ENCODE data around the gene MSI2. TPM values are rescaled to one million over a fixed set of nuclear protein-coding genes. Genes with fewer than 3 reads are reported as not detected.

Gene MSI2
- total and polyA plus RNA-seq, 9 of the 15 experiments (the other 6 are each of a cell fraction or from before 2014, with no cell fraction given) = 4.6 to 61.8 (median 42.4) TPM

DNA sequence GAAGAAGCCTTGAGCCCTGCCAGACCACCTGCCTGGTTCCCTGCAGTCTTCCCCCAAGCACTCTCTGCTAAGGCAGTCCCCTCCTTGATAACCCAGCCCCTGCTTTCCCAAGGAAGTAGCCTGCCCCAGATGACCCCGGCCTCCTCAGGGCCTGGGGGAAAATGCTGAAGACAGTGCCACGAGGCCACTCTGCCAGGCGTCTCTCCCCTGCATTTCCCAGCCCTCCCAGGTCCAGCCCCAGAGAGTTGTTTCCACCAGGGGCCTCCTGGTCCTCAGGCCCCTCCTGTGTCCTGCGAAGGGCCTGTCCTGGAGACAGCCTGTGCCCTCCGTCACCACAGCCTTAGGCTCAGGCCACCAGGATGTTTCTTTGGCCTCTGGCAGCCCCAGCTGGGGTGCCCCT, 392.4 kb downstream of the MSI2 start (continued):
- TF ChIP-seq CAMTA2 (CRISPR knock-in tag; conservative IDR thresholded peaks at IDR 0.05) (no peak), ZNF766 (CRISPR knock-in tag; conservative IDR thresholded peaks at IDR 0.05) (no peak), ASH1L (IDR thresholded peaks at IDR 0.05; ENCODE audit: borderline replicate concordance, low read depth, partially characterized antibody) (no peak), ZNF175 (CRISPR knock-in tag; IDR thresholded peaks at IDR 0.05; ENCODE audit: low read depth) (no peak)
- TF ChIP-seq, protein P1, sequence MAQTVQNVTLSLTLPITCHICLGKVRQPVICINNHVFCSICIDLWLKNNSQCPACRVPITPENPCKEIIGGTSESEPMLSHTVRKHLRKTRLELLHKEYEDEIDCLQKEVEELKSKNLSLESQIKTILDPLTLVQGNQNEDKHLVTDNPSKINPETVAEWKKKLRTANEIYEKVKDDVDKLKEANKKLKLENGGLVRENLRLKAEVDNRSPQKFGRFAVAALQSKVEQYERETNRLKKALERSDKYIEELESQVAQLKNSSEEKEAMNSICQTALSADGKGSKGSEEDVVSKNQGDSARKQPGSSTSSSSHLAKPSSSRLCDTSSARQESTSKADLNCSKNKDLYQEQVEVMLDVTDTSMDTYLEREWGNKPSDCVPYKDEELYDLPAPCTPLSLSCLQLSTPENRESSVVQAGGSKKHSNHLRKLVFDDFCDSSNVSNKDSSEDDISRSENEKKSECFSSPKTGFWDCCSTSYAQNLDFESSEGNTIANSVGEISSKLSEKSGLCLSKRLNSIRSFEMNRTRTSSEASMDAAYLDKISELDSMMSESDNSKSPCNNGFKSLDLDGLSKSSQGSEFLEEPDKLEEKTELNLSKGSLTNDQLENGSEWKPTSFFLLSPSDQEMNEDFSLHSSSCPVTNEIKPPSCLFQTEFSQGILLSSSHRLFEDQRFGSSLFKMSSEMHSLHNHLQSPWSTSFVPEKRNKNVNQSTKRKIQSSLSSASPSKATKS (CRISPR knock-in tag; IDR thresholded peaks at IDR 0.05) = no peak

DNA sequence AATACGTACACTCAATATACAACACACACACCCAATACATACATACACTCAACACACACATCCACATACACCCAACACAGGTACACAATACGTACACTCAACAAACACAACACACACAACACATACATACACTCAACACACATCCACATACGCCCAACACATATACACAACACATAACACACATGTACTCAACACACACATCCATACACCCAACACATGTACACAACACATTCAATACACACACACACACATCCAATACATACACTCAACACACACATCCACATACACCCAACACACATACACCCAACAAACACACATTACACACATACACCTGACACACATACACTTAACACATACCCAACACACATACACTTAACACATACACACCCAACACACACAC, 392.9 kb downstream of the MSI2 start:
- no peaks in the 10 kb centered on the region; the same call in 2 of the 3 replicates for H3K36me3 ChIP-seq (ENCODE audit: control insufficient read depth, insufficient read depth, low read length)
- no peak for ATAC-seq
- BruUV-seq (replicated peaks) = no TSS peak
- no peaks in the 10 kb centered on the region for H3K9me3 ChIP-seq (replicated peaks; ENCODE audit: control insufficient read depth, insufficient read depth, low read depth, low read length)
- FAIRE-seq = peak; percentile 78
- ChIA-PET POLR2A (no interaction called here), CTCF (ENCODE audit: low intra/inter-chr PET ratio) (no interaction called here)
- no peaks in the 10 kb centered on the region for H3K4me1 ChIP-seq (replicated peaks in 1 of 2; ENCODE audit: control insufficient read depth in 2 of 2, insufficient read depth in 2 of 2, low read length in 2 of 2)
- in situ Hi-C loops (cut with MboI) (no loop called here), intact Hi-C loops (cut with micrococcal nuclease) (no loop called here)
- H2AFZ ChIP-seq (ENCODE audit: low read depth, low read length) = no peak overlapping the region
- H3K27me3 ChIP-seq (ENCODE audit: control insufficient read depth in 2 of 2, insufficient read depth in 2 of 2, low read length in 2 of 2) = no peaks in the 10 kb centered on the region
- no peaks in the 10 kb centered on the region for H3K79me2 ChIP-seq (ENCODE audit: control insufficient read depth, insufficient read depth, low read length)
- no peak overlapping the region for H3K27ac ChIP-seq (ENCODE audit: extremely low read depth, low read depth, low read length)
- H3K4me3 ChIP-seq = no peak overlapping the region
- DNase-seq (ENCODE audit: extremely low read depth in 1 of 4, low spot score in 3 of 4) = no peak
- H3K4me2 ChIP-seq (ENCODE audit: insufficient read depth, low read length) = no peak overlapping the region
- WGBS (ENCODE audit: insufficient coverage, low coverage, missing lambda C conversion rate) = 100% methylated on average over 3 of the region's 3 CpGs
- no peak for TF ChIP-seq SNRNP70 (optimal IDR thresholded peaks at IDR 0.05; ENCODE audit: low read depth, low read length)
- TF ChIP-seq OTX1 (CRISPR knock-in tag; IDR thresholded peaks at IDR 0.05) = 0 out of 2 replicates have a peak, but pooled peaks have one; percentile 18
- TF ChIP-seq KDM1A (IDR thresholded peaks at IDR 0.05) = peak in 1 of 2 experiments; percentile 47; a peak in 1 of 4 replicates
- TF ChIP-seq HDGF (IDR thresholded peaks at IDR 0.05) = 0 out of 2 replicates have a peak, but pooled peaks have one; percentile 70
- 0 out of 2 replicates have a peak, but pooled peaks have one; percentile 35 for TF ChIP-seq POLR2A (conservative IDR thresholded peaks at IDR 0.05)
- TF ChIP-seq POLR2B (IDR thresholded peaks at IDR 0.05; ENCODE audit: low read depth, partially characterized antibody) = peak; percentile 42
- 0 out of 2 replicates have a peak, but pooled peaks have one; percentile 32 for TF ChIP-seq ELF4 (CRISPR knock-in tag; IDR thresholded peaks at IDR 0.05)
- peak; percentile 87; the same call in 1 of the 2 replicates for TF ChIP-seq TSC22D4 (tag; IDR thresholded peaks at IDR 0.05)
- no peak for TF ChIP-seq MTA2 (IDR thresholded peaks at IDR 0.05; ENCODE audit: low read depth)
- peak; percentile 9 for TF ChIP-seq ARHGAP35 (IDR thresholded peaks at IDR 0.05; ENCODE audit: partially characterized antibody)
- no peaks in the 10 kb centered on the region; the same call in 1 of the 2 replicates for H4K20me1 ChIP-seq (replicated peaks; ENCODE audit: control insufficient read depth, insufficient read depth, low read length)
- H3K9ac ChIP-seq (ENCODE audit: insufficient read depth in 1 of 2, low read depth in 2 of 2, low read length in 2 of 2) = no peak overlapping the region
- no peaks in the 10 kb centered on the region for H3K9me1 ChIP-seq (ENCODE audit: control insufficient read depth, insufficient read depth, low read length)

Data from K562 (cell line).